Fibroblast of the conjunctiva (primary cell): Measurements from ENCODE around the gene RBM6.
"Not testable (repeated sequence)": the region's sequence is repeated elsewhere in the genome, so short reads cannot be mapped to it uniquely, and the experiment has no call there.

Experiments
- DNase-seq: peaks from one replicate; pipeline ENCODE4 v3.0.0-alpha.2; 2010; ENCODE audit warnings: low read depth

The RBM6 gene

GRCh38 chr3:49992326-49992725, 52.4 kb downstream of the RBM6 start:
- DNase-seq = no peak

- no peak for DNase-seq
Measured at GRCh38 chr3:49994476-49994875, 54.5 kb downstream of the RBM6 start.

- DNase-seq = no peak
Measured at GRCh38 chr3:49996016-49996415, 56.1 kb downstream of the RBM6 start.

- DNase-seq = no peak
Measured at GRCh38 chr3:49997862-49998261, 57.9 kb downstream of the RBM6 start.

- DNase-seq = no peak
Measured at GRCh38 chr3:49998326-49998725, 58.4 kb downstream of the RBM6 start.

GRCh38 chr3:50001511-50001910, 61.6 kb downstream of the RBM6 start:
- DNase-seq = no peak

- peak; percentile 28 for DNase-seq
Measured at GRCh38 chr3:50003216-50003615, 63.3 kb downstream of the RBM6 start.

- no peak for DNase-seq
Measured at GRCh38 chr3:50003824-50004223, 63.9 kb downstream of the RBM6 start.

GRCh38 chr3:50008931-50009330, 69.0 kb downstream of the RBM6 start:
- DNase-seq = no peak

- DNase-seq = no peak
Measured at GRCh38 chr3:50010959-50011358, 71.0 kb downstream of the RBM6 start.

- no peak for DNase-seq
Measured at GRCh38 chr3:50015918-50016317, 76.0 kb downstream of the RBM6 start.

GRCh38 chr3:50028346-50028745, 88.4 kb downstream of the RBM6 start:
- DNase-seq = no peak

- not testable (repeated sequence) for DNase-seq
Measured at GRCh38 chr3:50031201-50031600, 91.3 kb downstream of the RBM6 start.

GRCh38 chr3:50044976-50045375, 105.0 kb downstream of the RBM6 start:
- no peak for DNase-seq

GRCh38 chr3:50047426-50047825, 107.5 kb downstream of the RBM6 start:
- DNase-seq = no peak

GRCh38 chr3:50050361-50050760, 110.4 kb downstream of the RBM6 start:
- peak; percentile 75 for DNase-seq

GRCh38 chr3:50057756-50058155, 117.8 kb downstream of the RBM6 start:
- no peak for DNase-seq

- DNase-seq = no peak
Measured at GRCh38 chr3:50068134-50068533, 128.2 kb downstream of the RBM6 start.

GRCh38 chr3:50078091-50078490, 138.1 kb downstream of the RBM6 start:
- DNase-seq = no peak

GRCh38 chr3:50078622-50079021, 138.7 kb downstream of the RBM6 start:
- DNase-seq = no peak

GRCh38 chr3:50084951-50085350, 145.0 kb downstream of the RBM6 start:
- DNase-seq = not testable (repeated sequence)

- peak; percentile 88 for DNase-seq
Measured at GRCh38 chr3:50088725-50089608, 149.0 kb downstream of the RBM6 start, which contains the start of gene RBM5. Gene RBM5 (plus strand): TSS chr3:50088919. CDS start chr3:50090435, 1,516 bp downstream.

- DNase-seq = no peak
Measured at GRCh38 chr3:50089609-50089945, 149.6 kb downstream of the RBM6 start.

- no peak for DNase-seq
Measured at GRCh38 chr3:50090984-50091383, 151.0 kb downstream of the RBM6 start.
